GM19467 (cell line): ENCODE data around the gene SYNE1.
"Not testable (repeated sequence)": the region's sequence is repeated elsewhere in the genome, so short reads cannot be mapped to it uniquely, and the experiment has no call there.

Source experiments
- ATAC-seq: cut with Tn5 transposase; IDR thresholded peaks from one replicate; pipeline ENCODE4 v1.9.1; 2021; ENCODE audit warnings: mild to moderate bottlenecking, moderate library complexity; ENCODE audit not compliant: unreplicated experiment

SYNE1 gene

GRCh38 chr6:152637296-152638047, at the start of gene SYNE1:
Gene SYNE1 (minus strand): TSS chr6:152637362. CDS start chr6:152628331, 9,031 bp downstream.
- ATAC-seq, result no peak

GRCh38 chr6:152685819-152686218, 48.7 kb upstream of the SYNE1 start:
- no peak for ATAC-seq

- not testable (repeated sequence) for ATAC-seq
Observed at GRCh38 chr6:152682935-152683334, 45.8 kb upstream of the SYNE1 start.

GRCh38 chr6:152682141-152682540, 45.0 kb upstream of the SYNE1 start:
- no peak for ATAC-seq

- ATAC-seq, result no peak
Observed at GRCh38 chr6:152680879-152681517, 43.8 kb upstream of the SYNE1 start.

GRCh38 chr6:152680151-152680550, 43.0 kb upstream of the SYNE1 start:
- ATAC-seq, result no peak

- no peak for ATAC-seq
Observed at GRCh38 chr6:152673236-152673635, 36.1 kb upstream of the SYNE1 start.

GRCh38 chr6:152671171-152671570, 34.0 kb upstream of the SYNE1 start:
- no peak for ATAC-seq

- ATAC-seq, result no peak
Observed at GRCh38 chr6:152669895-152670294, 32.7 kb upstream of the SYNE1 start.

GRCh38 chr6:152661776-152662175, 24.6 kb upstream of the SYNE1 start:
- no peak for ATAC-seq

- ATAC-seq, result no peak
Observed at GRCh38 chr6:152651986-152652385, 14.8 kb upstream of the SYNE1 start.

GRCh38 chr6:152648105-152648504, 10.9 kb upstream of the SYNE1 start:
- ATAC-seq, result no peak

GRCh38 chr6:152646732-152647131, 9.6 kb upstream of the SYNE1 start:
- ATAC-seq, result not testable (repeated sequence)

GRCh38 chr6:152642578-152643375, 5.6 kb upstream of the SYNE1 start:
- ATAC-seq, result peak; percentile 92

- no peak for ATAC-seq
Observed at GRCh38 chr6:152636609-152637295, 410 bp downstream of the SYNE1 start.

GRCh38 chr6:152636021-152636608, 1.0 kb downstream of the SYNE1 start:
- no peak for ATAC-seq

GRCh38 chr6:152634773-152635172, 2.4 kb downstream of the SYNE1 start:
- peak; percentile 73 for ATAC-seq

GRCh38 chr6:152632121-152632782, 4.9 kb downstream of the SYNE1 start:
- ATAC-seq, result no peak

- ATAC-seq, result no peak
Observed at GRCh38 chr6:152631376-152631775, 5.8 kb downstream of the SYNE1 start.

GRCh38 chr6:152630832-152631231, 6.3 kb downstream of the SYNE1 start:
- no peak for ATAC-seq
